ENCODE results near the gene HSP90AA1. TPM values are rescaled to one million over a fixed set of nuclear protein-coding genes. Genes with fewer than 3 reads are reported as not detected.

The HSP90AA1 gene
- total and polyA plus RNA-seq, 9 donors: 197 to 502 (median 299) TPM

DNA sequence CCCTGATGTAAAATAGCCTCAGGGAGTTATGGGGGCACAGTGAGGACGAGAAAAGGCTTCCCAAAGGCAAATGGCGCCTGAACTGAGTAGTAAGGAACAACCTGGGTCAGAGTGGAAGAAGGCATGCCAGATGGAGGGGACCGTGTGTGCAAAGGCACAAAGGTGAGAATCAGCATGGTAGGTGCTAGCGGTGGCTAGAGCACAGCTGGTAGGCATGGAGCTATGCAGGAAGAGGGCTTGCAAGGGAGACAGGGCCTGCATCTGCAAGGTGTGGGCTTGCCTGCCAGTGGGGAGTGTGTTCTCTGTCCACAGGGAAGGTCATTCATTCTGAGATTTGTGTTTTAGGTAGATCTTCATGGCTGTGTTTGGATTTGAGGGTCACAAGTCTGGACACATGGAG is 18.5 kb upstream of the HSP90AA1 start:
- no peak overlapping the region for H3K27ac ChIP-seq
- intact Hi-C loops (cut with DNase I): no loop called here

DNA sequence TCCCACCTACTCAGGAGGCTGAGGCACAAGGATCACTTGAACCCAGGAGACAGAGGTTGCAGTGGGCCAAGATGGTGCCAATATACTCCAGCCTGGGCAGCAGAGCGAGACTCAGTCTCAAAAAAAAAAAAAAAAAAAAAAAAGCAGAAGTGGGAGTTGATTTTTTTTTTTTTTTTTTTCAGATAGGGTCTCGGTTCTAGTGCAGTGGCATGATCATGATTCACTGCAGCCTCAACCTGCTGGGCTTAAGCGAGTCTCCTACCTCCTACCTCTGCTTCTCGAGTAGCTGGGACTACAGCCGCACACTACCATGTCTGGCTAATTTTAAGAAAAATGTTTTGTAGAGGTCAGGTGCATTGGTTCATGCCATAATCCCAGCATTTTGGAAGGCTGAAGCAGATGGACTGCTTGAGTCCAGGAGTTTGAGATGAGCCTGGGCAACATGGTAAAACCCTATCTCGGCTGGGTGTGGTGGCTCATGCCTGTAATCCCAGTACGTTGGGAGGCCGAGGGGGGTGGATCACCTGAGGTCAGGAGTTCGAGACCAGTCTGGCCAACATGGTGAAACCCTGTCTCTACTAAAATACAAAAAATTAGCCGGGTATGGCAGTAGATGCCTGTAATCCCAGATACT is 16.3 kb upstream of the HSP90AA1 start:
- Histone ChIP-seq H3K36me3 (no peaks in the 10 kb centered on the region), H3K27ac (no peak overlapping the region), H3K4me3 (no peak overlapping the region), H3K9me3 (no peaks in the 10 kb centered on the region), H3K27me3 (no peaks in the 10 kb centered on the region), H3K4me1 (ENCODE audit: insufficient read depth) (no peaks in the 10 kb centered on the region)
- TF ChIP-seq POLR2A (IDR thresholded peaks at IDR 0.05) (no peak), EP300 (IDR thresholded peaks at IDR 0.05) (no peak)
- TF ChIP-seq, protein P1, sequence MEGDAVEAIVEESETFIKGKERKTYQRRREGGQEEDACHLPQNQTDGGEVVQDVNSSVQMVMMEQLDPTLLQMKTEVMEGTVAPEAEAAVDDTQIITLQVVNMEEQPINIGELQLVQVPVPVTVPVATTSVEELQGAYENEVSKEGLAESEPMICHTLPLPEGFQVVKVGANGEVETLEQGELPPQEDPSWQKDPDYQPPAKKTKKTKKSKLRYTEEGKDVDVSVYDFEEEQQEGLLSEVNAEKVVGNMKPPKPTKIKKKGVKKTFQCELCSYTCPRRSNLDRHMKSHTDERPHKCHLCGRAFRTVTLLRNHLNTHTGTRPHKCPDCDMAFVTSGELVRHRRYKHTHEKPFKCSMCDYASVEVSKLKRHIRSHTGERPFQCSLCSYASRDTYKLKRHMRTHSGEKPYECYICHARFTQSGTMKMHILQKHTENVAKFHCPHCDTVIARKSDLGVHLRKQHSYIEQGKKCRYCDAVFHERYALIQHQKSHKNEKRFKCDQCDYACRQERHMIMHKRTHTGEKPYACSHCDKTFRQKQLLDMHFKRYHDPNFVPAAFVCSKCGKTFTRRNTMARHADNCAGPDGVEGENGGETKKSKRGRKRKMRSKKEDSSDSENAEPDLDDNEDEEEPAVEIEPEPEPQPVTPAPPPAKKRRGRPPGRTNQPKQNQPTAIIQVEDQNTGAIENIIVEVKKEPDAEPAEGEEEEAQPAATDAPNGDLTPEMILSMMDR (IDR thresholded peaks at IDR 0.05): no peak
- 89 to 93% (median 91%) methylated on average over 10 of the region's 10 CpGs for WGBS, 3 donors
- intact Hi-C loops (cut with DNase I): no loop called here
- DNase-seq: no peak

More for the DNA sequence above, 18.5 kb upstream of the HSP90AA1 start:
- DNase-seq: no peak
- no peaks in the 10 kb centered on the region for H3K36me3 ChIP-seq
- H3K27me3 ChIP-seq: no peaks in the 10 kb centered on the region
- H3K4me1 ChIP-seq (ENCODE audit: insufficient read depth): no peaks in the 10 kb centered on the region
- no peaks in the 10 kb centered on the region for H3K9me3 ChIP-seq
- 85 to 90% (median 88%) methylated on average over 4 of the region's 4 CpGs for WGBS, 3 donors
- no peak for TF ChIP-seq EP300 (IDR thresholded peaks at IDR 0.05)
- TF ChIP-seq POLR2A (IDR thresholded peaks at IDR 0.05): no peak
- TF ChIP-seq, protein P1 (IDR thresholded peaks at IDR 0.05): no peak
- no peak overlapping the region for H3K4me3 ChIP-seq

DNA sequence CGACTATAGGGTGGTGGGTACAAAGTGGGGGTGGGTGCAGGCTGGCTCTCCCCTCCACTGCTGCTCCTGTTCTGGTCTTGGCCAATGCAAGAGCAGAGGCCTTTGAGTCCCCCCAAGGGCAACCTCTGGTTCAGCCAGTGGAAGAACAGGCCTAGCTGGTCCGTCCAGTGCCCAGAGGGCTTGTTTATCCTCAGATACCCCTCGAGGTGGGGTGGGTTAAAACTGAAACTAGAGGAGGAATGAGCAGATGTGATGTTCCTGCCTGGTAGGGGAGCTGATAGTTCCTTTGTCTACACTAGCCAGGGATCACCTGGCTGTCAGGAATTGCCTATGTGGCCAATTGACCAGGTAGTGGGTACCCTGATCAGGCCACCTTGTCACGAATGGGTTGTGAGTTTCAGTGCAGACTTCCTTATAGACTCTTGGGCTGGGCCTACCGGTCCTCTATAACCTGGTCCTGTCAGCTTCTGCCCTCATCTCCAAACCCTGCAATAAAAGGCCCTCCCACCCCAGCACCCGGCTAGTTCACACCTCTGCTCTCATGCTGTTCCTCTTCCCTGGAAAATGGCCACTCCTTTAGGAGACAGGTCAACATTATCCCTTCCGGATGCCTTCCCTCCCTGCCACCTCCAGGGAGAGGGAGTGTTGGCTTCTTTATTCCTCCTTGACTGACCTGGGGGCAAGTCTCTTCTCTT is 10.7 kb upstream of the HSP90AA1 start:
- 63 to 76% (median 74%) methylated on average over 7 of the region's 7 CpGs for WGBS, 3 donors
- H3K4me3 ChIP-seq: no peak overlapping the region
- H3K4me1 ChIP-seq (ENCODE audit: insufficient read depth): no peaks in the 10 kb centered on the region
- intact Hi-C loops (cut with DNase I): loop anchor here (5.0 to 10.0 kb wide), 6 partner anchors 133 to 393 kb away; partner anchors contain the start of genes DYNC1H1 (in 2 of the 4) and ZNF839 (in 1 of the 4)
- DNase-seq: no peak
- H3K27me3 ChIP-seq: no peaks in the 10 kb centered on the region
- H3K36me3 ChIP-seq: no peaks in the 10 kb centered on the region
- no peaks in the 10 kb centered on the region for H3K9me3 ChIP-seq
- TF ChIP-seq EP300 (IDR thresholded peaks at IDR 0.05): no peak
- no peak for TF ChIP-seq POLR2A (IDR thresholded peaks at IDR 0.05)
- TF ChIP-seq, protein P1 (IDR thresholded peaks at IDR 0.05): no peak
- H3K27ac ChIP-seq: no peak overlapping the region

DNA sequence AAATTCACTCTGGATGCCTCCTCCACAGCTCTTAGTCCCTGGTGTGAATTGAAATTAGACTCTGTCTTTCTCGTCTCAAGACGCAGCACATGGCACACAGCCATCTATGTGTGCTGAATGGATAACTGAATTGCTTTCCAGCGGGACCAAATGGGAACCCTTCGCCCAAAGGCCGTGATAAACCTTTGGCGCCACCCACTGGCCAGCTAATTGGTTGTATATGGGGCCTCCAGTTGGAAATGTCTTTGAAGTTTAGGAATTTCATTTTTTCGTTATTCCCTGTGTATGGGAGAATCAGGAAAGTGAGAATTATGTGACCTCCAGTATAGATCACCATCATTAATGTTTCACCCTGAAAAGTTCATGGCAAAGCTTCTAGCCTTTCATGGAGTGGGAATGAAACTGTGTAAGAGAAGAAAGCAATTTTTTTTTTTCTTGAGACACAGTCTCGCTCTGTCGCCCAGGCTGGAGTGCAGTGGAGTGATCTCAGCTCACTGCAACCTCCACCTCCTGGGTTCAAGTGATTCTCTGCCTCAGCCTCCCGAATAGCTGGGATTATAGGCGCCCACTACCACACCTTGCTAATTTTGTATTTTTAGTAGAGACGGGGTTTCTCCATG is 9.8 kb upstream of the HSP90AA1 start:
- DNase-seq: peak; percentile 84 to 92 (median 91)
- H3K36me3 ChIP-seq: no peaks in the 10 kb centered on the region
- intact Hi-C loops (cut with DNase I): loop anchor here (5.0 to 10.0 kb wide), 6 partner anchors 132 to 392 kb away; partner anchors contain the start of genes DYNC1H1 (in 2 of the 4) and ZNF839 (in 1 of the 4)
- H3K4me3 ChIP-seq: no peak overlapping the region
- TF ChIP-seq, protein P1 (IDR thresholded peaks at IDR 0.05): peak; percentile 54 to 84 (median 77)
- no peak for TF ChIP-seq EP300 (IDR thresholded peaks at IDR 0.05)
- TF ChIP-seq POLR2A (IDR thresholded peaks at IDR 0.05): no peak
- 33 to 36% (median 34%) methylated on average over 12 of the region's 12 CpGs for WGBS, 3 donors
- H3K4me1 ChIP-seq (ENCODE audit: insufficient read depth): no peaks in the 10 kb centered on the region
- H3K27ac ChIP-seq: no peak overlapping the region
- no peaks in the 10 kb centered on the region for H3K9me3 ChIP-seq
- no peaks in the 10 kb centered on the region for H3K27me3 ChIP-seq
